GM23338 (cell line): ENCODE measurements around the gene CHMP4B. TPM values are rescaled to one million over a fixed set of nuclear protein-coding genes. Genes with fewer than 3 reads are reported as not detected.

Source experiments
- ATAC-seq: fragments of 200-7000 bp; cut with Tn5 transposase; 3 replicates; pipeline ENCODE4 v1.9.1; 2020
- DNase-seq: peaks from one replicate; pipeline ENCODE4 v3.0.0-alpha.2; 2015; ENCODE audit warnings: low spot score
- H2AFZ ChIP-seq: fragments of 200-600 bp; sonication (generic); 2 replicates; pipeline ENCODE4 v1.8.0; 2016; ENCODE audit warnings: antibody characterized with exemption, mild to moderate bottlenecking, moderate library complexity
- H3F3A ChIP-seq: fragments of 200-600 bp; sonication (generic); replicated peaks from 2 replicates; pipeline ENCODE4 v1.8.0; 2017; ENCODE audit warnings: antibody characterized with exemption, mixed run types, low read depth
- H3K27ac ChIP-seq: fragments of 200-600 bp; sonication (generic); 2 replicates; pipeline ENCODE4 v1.6.1; 2016; ENCODE audit warnings: low read depth
- H3K27me3 ChIP-seq: fragments of 200-600 bp; sonication (generic); 2 replicates; pipeline ENCODE4 v1.8.0; 2016; ENCODE audit warnings: mild to moderate bottlenecking, mixed run types, moderate library complexity; ENCODE audit not compliant: insufficient read depth
- H3K36me3 ChIP-seq: fragments of 200-600 bp; sonication (generic); 2 replicates; pipeline ENCODE4 v1.8.0; 2016; ENCODE audit warnings: mild to moderate bottlenecking; ENCODE audit not compliant: insufficient read depth
- H3K4me1 ChIP-seq: fragments of 200-600 bp; sonication (generic); 2 replicates; pipeline ENCODE4 v1.8.0; 2016; ENCODE audit warnings: mild to moderate bottlenecking, moderate library complexity; ENCODE audit not compliant: insufficient read depth
- H3K4me2 ChIP-seq: fragments of 200-600 bp; sonication (generic); 2 replicates; pipeline ENCODE4 v1.7.1; 2017; ENCODE audit warnings: mixed run types
- H3K4me3 ChIP-seq: fragments of 200-600 bp; sonication (generic); 2 replicates; pipeline ENCODE4 v1.6.1; 2016; ENCODE audit warnings: mixed run types
- H3K79me2 ChIP-seq: fragments of 200-600 bp; sonication (generic); replicated peaks from 2 replicates; pipeline ENCODE4 v1.8.0; 2017; ENCODE audit warnings: mild to moderate bottlenecking; ENCODE audit not compliant: insufficient read depth
- H3K9me2 ChIP-seq: fragments of 200-600 bp; sonication (generic); 2 replicates; pipeline ENCODE4 v1.8.0; 2017; ENCODE audit not compliant: insufficient read depth
- H4K20me1 ChIP-seq: fragments of 200-600 bp; sonication (generic); replicated peaks from 2 replicates; pipeline ENCODE4 v1.8.0; 2017; ENCODE audit warnings: mild to moderate bottlenecking; ENCODE audit not compliant: insufficient read depth
- H3K27ac Mint-ChIP-seq: 2 replicates; pipeline ENCODE4 v1.8.0; 2020; ENCODE audit warnings: inconsistent platforms, mild to moderate bottlenecking, moderate library complexity, mixed read lengths
- H3K27me3 Mint-ChIP-seq: 3 replicates; pipeline ENCODE4 v1.8.0; 2022; ENCODE audit warnings: low read depth, mild to moderate bottlenecking, moderate library complexity, mixed read lengths, inconsistent platforms; ENCODE audit not compliant: insufficient read depth, poor library complexity
- H3K36me3 Mint-ChIP-seq: 3 replicates; pipeline ENCODE4 v1.8.0; 2021; ENCODE audit warnings: low read depth, mild to moderate bottlenecking, inconsistent platforms, moderate library complexity, mixed read lengths
- H3K4me1 Mint-ChIP-seq: 3 replicates; pipeline ENCODE4 v1.8.0; 2020; ENCODE audit warnings: mild to moderate bottlenecking, inconsistent platforms, mixed read lengths
- H3K4me3 Mint-ChIP-seq: 3 replicates; pipeline ENCODE4 v1.8.0; 2021; ENCODE audit warnings: moderate library complexity, mild to moderate bottlenecking, inconsistent platforms, mixed read lengths
- H3K9me3 Mint-ChIP-seq: 3 replicates; pipeline ENCODE4 v1.8.0; 2020; ENCODE audit warnings: moderate library complexity, mild to moderate bottlenecking, inconsistent platforms, mixed read lengths
- CREB1 ChIP-seq: fragments of 250-450 bp; sonication (Bioruptor Pico); IDR thresholded peaks from 2 replicates; pipeline ENCODE4 v1.5.0; 2020; ENCODE audit warnings: low read depth, mild to moderate bottlenecking, moderate library complexity
- CTCF ChIP-seq, 2 experiments: fragments of 200-600 bp in 1 of 2; sonication (generic) in 1 of 2; conservative IDR thresholded peaks; 2 replicates each; pipeline versions ENCODE4 v1.5.1 to v1.6.1; 2016 to 2017; ENCODE audit warnings: antibody characterized with exemption in 2 of 2, low read depth in 2 of 2, mild to moderate bottlenecking in 2 of 2, moderate library complexity in 1 of 2
- ETS1 ChIP-seq: IDR thresholded peaks from 2 replicates; pipeline ENCODE4 v1.6.1; 2016; ENCODE audit warnings: antibody characterized with exemption
- EZH2phosphoT487 ChIP-seq: fragments of 200-600 bp; sonication (generic); IDR thresholded peaks from one replicate; pipeline ENCODE4 v1.8.1; 2018; ENCODE audit warnings: antibody characterized with exemption; ENCODE audit not compliant: unreplicated experiment
- NANOG ChIP-seq: IDR thresholded peaks from 2 replicates; pipeline ENCODE4 v1.6.1; 2016; ENCODE audit warnings: antibody characterized with exemption, borderline replicate concordance
- REST ChIP-seq: IDR thresholded peaks from one replicate; pipeline ENCODE4 v1.6.1; 2018; ENCODE audit warnings: antibody characterized with exemption; ENCODE audit not compliant: unreplicated experiment
- STAT1 ChIP-seq: IDR thresholded peaks from one replicate; pipeline ENCODE4 v1.6.1; 2016; ENCODE audit warnings: antibody characterized with exemption; ENCODE audit not compliant: unreplicated experiment
- ZNF114 ChIP-seq: fragments of 250-450 bp; sonication (Bioruptor Pico); IDR thresholded peaks from 2 replicates; pipeline ENCODE4 v1.5.0; 2020; ENCODE audit warnings: mild to moderate bottlenecking, moderate library complexity
- polyA plus RNA-seq: library from polyadenylated mRNA; unstranded; fragments of >200 nt; fragmentation: Nextera tagmentation; extraction: Ambion mirVana; gene quantifications from 2 replicates; pipeline ENCODE4 v1.2.1, GENCODE V29; 2016
- total RNA-seq: library from RNA; depleted of rRNA; stranded (reverse); fragments of >200 nt; shearing (Covaris generic); gene quantifications from 2 replicates; pipeline ENCODE4 v1.2.3, GENCODE V29; 2014

Gene CHMP4B
- total and polyA plus RNA-seq, 2 experiments from 2014 or later: 14.5 to 49.3 TPM

GRCh38 chr20:33840160-33840559 is 29.0 kb downstream of the CHMP4B start:
- TF ChIP-seq STAT1 (no peak), ZNF114 (CRISPR knock-in tag) (no peak), NANOG (no peak), ETS1 (no peak), CTCF (conservative IDR thresholded peaks at IDR 0.05; ENCODE audit: low read depth in 2 of 2) (no peak), CREB1 (CRISPR knock-in tag) (no peak), EZH2phosphoT487 (no peak)
- Mint-ChIP-seq H3K27me3 (peaks cover 4% of the 10 kb centered on the region), H3K27ac (no peak overlapping the region), H3K9me3 (no peaks in the 10 kb centered on the region), H3K36me3 (peaks cover 5% of the 10 kb centered on the region), H3K4me1 (peaks cover 55% of the 10 kb centered on the region), H3K4me3 (no peak overlapping the region)
- Histone ChIP-seq H2AFZ (no peak overlapping the region), H3K4me2 (no peak overlapping the region), H4K20me1 (peaks cover 32% of the 10 kb centered on the region), H3K9me2 (no peaks in the 10 kb centered on the region), H3K4me3 (no peak overlapping the region), H3K27ac (no peak overlapping the region), H3K4me1 (peaks cover 34% of the 10 kb centered on the region), H3F3A (no peaks in the 10 kb centered on the region), H3K79me2 (peaks cover 95% of the 10 kb centered on the region), H3K27me3 (no peaks in the 10 kb centered on the region), H3K36me3 (no peaks in the 10 kb centered on the region)
- ATAC-seq (no peak), DNase-seq (no peak)

- H3K9me2 ChIP-seq: no peaks in the 10 kb centered on the region
- H4K20me1 ChIP-seq: peaks cover 32% of the 10 kb centered on the region
- peaks cover 36% of the 10 kb centered on the region for H3K4me1 ChIP-seq
- DNase-seq (no peak), ATAC-seq (no peak)
- no peaks in the 10 kb centered on the region for H3K9me3 Mint-ChIP-seq
- peaks cover 4% of the 10 kb centered on the region for H3K27me3 Mint-ChIP-seq
- H3K27ac Mint-ChIP-seq: no peak overlapping the region
- no peaks in the 10 kb centered on the region for H3K36me3 Mint-ChIP-seq
- no peaks in the 10 kb centered on the region for H3K36me3 ChIP-seq
- H3K4me2 ChIP-seq: no peak overlapping the region
- H3K4me1 Mint-ChIP-seq: peaks cover 60% of the 10 kb centered on the region
- no peaks in the 10 kb centered on the region for H3F3A ChIP-seq
- no peaks in the 10 kb centered on the region for H3K27me3 ChIP-seq
- no peak overlapping the region for H3K4me3 ChIP-seq
- H3K79me2 ChIP-seq: peaks cover 97% of the 10 kb centered on the region
- no peak overlapping the region for H3K27ac ChIP-seq
- no peak overlapping the region for H3K4me3 Mint-ChIP-seq
- H2AFZ ChIP-seq: no peak overlapping the region
- TF ChIP-seq EZH2phosphoT487 (no peak), NANOG (no peak), CTCF (conservative IDR thresholded peaks at IDR 0.05; ENCODE audit: low read depth in 2 of 2) (no peak), REST (no peak)
Observed at GRCh38 chr20:33840759-33841435, 29.7 kb downstream of the CHMP4B start.
